ENCODE results near the gene KLHL9. TPM values are rescaled to one million over a fixed set of nuclear protein-coding genes. Genes with fewer than 3 reads are reported as not detected.

The KLHL9 gene
- total RNA-seq, 1 experiment from 2014 or later: 18.2 TPM

- no peaks in the 10 kb centered on the region for H4K20me1 ChIP-seq (ENCODE audit: control insufficient read depth, insufficient read depth, insufficient read length)
- no peak overlapping the region for H2AK5ac ChIP-seq (ENCODE audit: insufficient read length, low read length)
- H3K23ac ChIP-seq (ENCODE audit: insufficient read length, low read depth, low read length): no peak overlapping the region
- WGBS (ENCODE audit: extremely low coverage, insufficient read length, low lambda C conversion rate): no CpG with 5 or more reads among the region's 1 CpG
- no peak for DNase-seq
- H3K4ac ChIP-seq (ENCODE audit: low read depth, low read length): no peak overlapping the region
- H3K27me3 ChIP-seq (ENCODE audit: insufficient read depth, low read length): no peaks in the 10 kb centered on the region; the same call in 1 of the 2 replicates
- Mint-ChIP-seq H3K4me3 (no peak overlapping the region), H3K27ac (no peak overlapping the region), H3K9me3 (0 out of 5 replicates have a peak, but pooled peaks cover 0 to 3% of the 10 kb centered on the region in 2 experiments), H3K27me3 (ENCODE audit: low read depth) (peaks cover 25% of the 10 kb centered on the region), H3K4me1 (no peaks in the 10 kb centered on the region), H3K36me3 (ENCODE audit: insufficient read depth in 1 of 3, low read depth in 3 of 3) (no peaks in the 10 kb centered on the region)
- H3K9ac ChIP-seq (ENCODE audit: extremely low read depth, insufficient read length, low read length): no peak overlapping the region
- no peak overlapping the region for H3K14ac ChIP-seq (ENCODE audit: insufficient read depth, low read length)
- H2BK20ac ChIP-seq (ENCODE audit: low read depth, low read length, poor library complexity, severe bottlenecking): no peak overlapping the region
- no peak overlapping the region for H3K27ac ChIP-seq (ENCODE audit: insufficient read length, low read depth, low read length)
- H2BK120ac ChIP-seq (ENCODE audit: low read depth, low read length, poor library complexity, severe bottlenecking): no peak overlapping the region
- no peaks in the 10 kb centered on the region for H3K23me2 ChIP-seq (ENCODE audit: insufficient read length, low read depth, low read length, poor library complexity, severe bottlenecking)
- no peak overlapping the region for H3K4me2 ChIP-seq (ENCODE audit: insufficient read depth, insufficient read length, low read length)
- H3K79me2 ChIP-seq (ENCODE audit: insufficient read depth, low read length): no peaks in the 10 kb centered on the region
- no peaks in the 10 kb centered on the region for H3K79me1 ChIP-seq (ENCODE audit: insufficient read depth, low read depth, low read length, poor library complexity, severe bottlenecking)
- H2BK5ac ChIP-seq (ENCODE audit: insufficient read length, low read length): no peak overlapping the region
- H3K56ac ChIP-seq (ENCODE audit: insufficient read length, low read depth, low read length): no peak overlapping the region
- no peak overlapping the region for H2BK12ac ChIP-seq (ENCODE audit: insufficient read length, low read depth, low read length)
- H3T11ph ChIP-seq (ENCODE audit: low read length): no peak overlapping the region
- no peak overlapping the region for H3K18ac ChIP-seq (ENCODE audit: insufficient read length, low read depth, low read length)
- no peaks in the 10 kb centered on the region for H3K9me3 ChIP-seq (ENCODE audit: control insufficient read depth, low read depth, low read length)
- no peak overlapping the region for H2AFZ ChIP-seq (ENCODE audit: low read length)
- H2BK15ac ChIP-seq (ENCODE audit: low read depth, low read length): peak overlapping the region; percentile 80; the same call in 1 of the 2 replicates
- no peak overlapping the region for H4K8ac ChIP-seq (replicated peaks; ENCODE audit: insufficient read length, low read depth, low read length)
- no peaks in the 10 kb centered on the region for H3K4me1 ChIP-seq (ENCODE audit: insufficient read depth, low read length)
- TF ChIP-seq CTCF (conservative IDR thresholded peaks at IDR 0.05): no peak
- H4K5ac ChIP-seq (ENCODE audit: insufficient read length, low read depth, low read length): no peak overlapping the region
- H4K91ac ChIP-seq (ENCODE audit: insufficient read length, low read depth, low read length): no peak overlapping the region
Observed at GRCh38 chr9:21294364-21294774, 40.8 kb downstream of the KLHL9 start.
